MM.1S (cell line): ENCODE data around the gene HNRNPA0.

ENCODE experiments used
- DNase-seq: peaks from one replicate; pipeline ENCODE4 v3.0.0-alpha.2; 2015
- H2AFZ ChIP-seq: fragments of 300-600 bp; sonication (generic); 2 replicates; pipeline ENCODE4 v1.6.0; 2016; ENCODE audit warnings: antibody characterized with exemption, low read length
- H3F3A ChIP-seq: fragments of 300-600 bp; sonication (generic); 2 replicates; pipeline ENCODE4 v1.6.1; 2016; ENCODE audit warnings: mild to moderate bottlenecking, antibody characterized with exemption, low read length, moderate library complexity, mixed read lengths; ENCODE audit not compliant: insufficient read depth
- H3K27ac ChIP-seq: fragments of 300-600 bp; sonication (generic); 2 replicates; pipeline ENCODE4 v1.5.1; 2016; ENCODE audit warnings: mild to moderate bottlenecking, low read length
- H3K27me3 ChIP-seq: fragments of 300-600 bp; sonication (generic); replicated peaks from 2 replicates; pipeline ENCODE4 v1.6.0; 2016; ENCODE audit warnings: low read length; ENCODE audit not compliant: insufficient read depth
- H3K36me3 ChIP-seq: fragments of 300-600 bp; sonication (generic); replicated peaks from 2 replicates; pipeline ENCODE4 v1.6.1; 2016; ENCODE audit warnings: mild to moderate bottlenecking, low read length, mixed read lengths; ENCODE audit not compliant: insufficient read depth
- H3K4me1 ChIP-seq: fragments of 300-600 bp; sonication (generic); 2 replicates; pipeline ENCODE4 v1.6.1; 2016; ENCODE audit warnings: low read length, mixed read lengths
- H3K4me2 ChIP-seq: fragments of 300-600 bp; sonication (generic); 2 replicates; pipeline ENCODE4 v1.6.0; 2016; ENCODE audit warnings: low read depth, low read length
- H3K4me3 ChIP-seq: fragments of 300-600 bp; sonication (generic); 2 replicates; pipeline ENCODE4 v1.5.1; 2016; ENCODE audit warnings: low read length, mixed read lengths
- H3K79me2 ChIP-seq: fragments of 300-600 bp; sonication (generic); 2 replicates; pipeline ENCODE4 v1.6.1; 2016; ENCODE audit warnings: mixed run types, low read length, mixed read lengths
- H3K9ac ChIP-seq: fragments of 300-600 bp; sonication (generic); 2 replicates; pipeline ENCODE4 v1.6.1; 2016; ENCODE audit warnings: low read length, mixed read lengths
- H3K9me2 ChIP-seq: fragments of 300-600 bp; sonication (generic); replicated peaks from 2 replicates; pipeline ENCODE4 v1.6.1; 2016; ENCODE audit warnings: mild to moderate bottlenecking, low read length, mixed read lengths; ENCODE audit not compliant: insufficient read depth
- H3K9me3 ChIP-seq: fragments of 300-600 bp; sonication (generic); replicated peaks from 2 replicates; pipeline ENCODE4 v1.6.1; 2016; ENCODE audit warnings: mild to moderate bottlenecking, low read length, mixed read lengths; ENCODE audit not compliant: insufficient read depth
- H4K20me1 ChIP-seq: fragments of 300-600 bp; sonication (generic); 2 replicates; pipeline ENCODE4 v1.6.1; 2016; ENCODE audit warnings: mild to moderate bottlenecking, low read length, moderate library complexity, mixed read lengths; ENCODE audit not compliant: insufficient read depth
- EZH2 ChIP-seq: fragments of 300-600 bp; sonication (generic); optimal IDR thresholded peaks from 2 replicates; pipeline ENCODE3; 2017; ENCODE audit warnings: low read depth, mild to moderate bottlenecking, antibody characterized with exemption, low read length, mixed read lengths
- EZH2phosphoT487 ChIP-seq: fragments of 300-600 bp; sonication (generic); IDR thresholded peaks from 2 replicates; pipeline ENCODE4 v1.6.1; 2018; ENCODE audit warnings: antibody characterized with exemption, low read length
- TF ChIP-seq, protein P1 (sequence below): fragments of 300-600 bp; sonication (generic); IDR thresholded peaks from 2 replicates; pipeline ENCODE4 v1.5.1; 2016; ENCODE audit warnings: antibody characterized with exemption, low read length, mixed read lengths

Gene HNRNPA0

DNA sequence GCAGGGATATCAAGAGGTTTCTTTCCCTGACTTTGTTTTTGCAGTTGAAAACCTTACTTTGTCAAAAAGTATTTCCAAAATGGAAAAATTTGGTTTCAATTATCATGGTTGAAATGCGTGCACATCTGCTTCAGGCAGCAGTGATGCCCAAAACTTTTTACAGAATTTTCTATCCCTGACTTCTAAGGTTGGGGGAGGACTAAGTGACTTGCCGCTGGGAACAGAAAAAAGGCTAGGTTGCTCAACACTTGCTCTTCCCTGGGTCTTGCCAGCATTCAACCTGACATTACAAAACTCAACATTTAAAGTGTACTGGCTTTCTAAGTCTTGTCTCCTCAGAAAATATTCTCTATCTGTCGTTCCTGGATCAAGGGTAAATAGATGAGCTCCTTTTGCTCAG lies 23.0 kb downstream of the HNRNPA0 start:
- no peaks in the 10 kb centered on the region for H3K9me3 ChIP-seq
- H2AFZ ChIP-seq = no peak overlapping the region
- TF ChIP-seq EZH2phosphoT487 (no peak), EZH2 (no peak)
- TF ChIP-seq, protein P1, sequence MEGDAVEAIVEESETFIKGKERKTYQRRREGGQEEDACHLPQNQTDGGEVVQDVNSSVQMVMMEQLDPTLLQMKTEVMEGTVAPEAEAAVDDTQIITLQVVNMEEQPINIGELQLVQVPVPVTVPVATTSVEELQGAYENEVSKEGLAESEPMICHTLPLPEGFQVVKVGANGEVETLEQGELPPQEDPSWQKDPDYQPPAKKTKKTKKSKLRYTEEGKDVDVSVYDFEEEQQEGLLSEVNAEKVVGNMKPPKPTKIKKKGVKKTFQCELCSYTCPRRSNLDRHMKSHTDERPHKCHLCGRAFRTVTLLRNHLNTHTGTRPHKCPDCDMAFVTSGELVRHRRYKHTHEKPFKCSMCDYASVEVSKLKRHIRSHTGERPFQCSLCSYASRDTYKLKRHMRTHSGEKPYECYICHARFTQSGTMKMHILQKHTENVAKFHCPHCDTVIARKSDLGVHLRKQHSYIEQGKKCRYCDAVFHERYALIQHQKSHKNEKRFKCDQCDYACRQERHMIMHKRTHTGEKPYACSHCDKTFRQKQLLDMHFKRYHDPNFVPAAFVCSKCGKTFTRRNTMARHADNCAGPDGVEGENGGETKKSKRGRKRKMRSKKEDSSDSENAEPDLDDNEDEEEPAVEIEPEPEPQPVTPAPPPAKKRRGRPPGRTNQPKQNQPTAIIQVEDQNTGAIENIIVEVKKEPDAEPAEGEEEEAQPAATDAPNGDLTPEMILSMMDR = no peak
- H3K36me3 ChIP-seq = no peaks in the 10 kb centered on the region
- no peak overlapping the region for H3K4me2 ChIP-seq
- peaks cover 15% of the 10 kb centered on the region for H3F3A ChIP-seq
- H3K4me1 ChIP-seq = peaks cover 16% of the 10 kb centered on the region
- H4K20me1 ChIP-seq = no peaks in the 10 kb centered on the region
- no peaks in the 10 kb centered on the region for H3K9me2 ChIP-seq
- H3K27ac ChIP-seq = no peak overlapping the region
- DNase-seq = no peak
- H3K9ac ChIP-seq = no peak overlapping the region
- no peaks in the 10 kb centered on the region for H3K27me3 ChIP-seq
- H3K4me3 ChIP-seq = no peak overlapping the region
- H3K79me2 ChIP-seq = 0 out of 2 replicates have a peak, but pooled peaks cover 7% of the 10 kb centered on the region

DNA sequence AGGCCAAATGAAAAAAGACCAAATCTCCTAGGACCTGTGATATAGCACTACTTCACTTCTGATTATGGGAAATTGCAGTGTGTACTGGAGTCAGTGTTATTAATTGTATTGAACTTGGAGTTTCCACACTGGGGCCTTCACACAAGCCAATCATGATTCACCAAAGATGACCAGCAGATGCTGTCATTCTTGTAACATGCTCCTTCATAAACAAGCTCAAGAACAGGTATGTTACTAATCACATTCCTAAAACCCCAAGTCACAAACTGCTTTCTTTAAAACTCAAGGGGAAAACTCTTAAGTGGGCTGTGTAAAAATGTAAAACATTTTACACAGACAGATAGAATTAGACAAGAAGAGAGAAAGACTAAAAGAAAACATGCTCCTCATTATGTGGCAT lies 23.8 kb downstream of the HNRNPA0 start:
- H3K27ac ChIP-seq = no peak overlapping the region
- H3K4me3 ChIP-seq = no peak overlapping the region
- H3K4me1 ChIP-seq = peaks cover 14% of the 10 kb centered on the region
- H2AFZ ChIP-seq = no peak overlapping the region
- no peak overlapping the region for H3K9ac ChIP-seq
- no peak for DNase-seq
- H3F3A ChIP-seq = peaks cover 7% of the 10 kb centered on the region
- H3K9me2 ChIP-seq = no peaks in the 10 kb centered on the region
- no peaks in the 10 kb centered on the region for H3K9me3 ChIP-seq
- H3K27me3 ChIP-seq = no peaks in the 10 kb centered on the region
- no peak overlapping the region for H3K4me2 ChIP-seq
- H4K20me1 ChIP-seq = no peaks in the 10 kb centered on the region
- H3K79me2 ChIP-seq = 0 out of 2 replicates have a peak, but pooled peaks cover 7% of the 10 kb centered on the region
- no peaks in the 10 kb centered on the region for H3K36me3 ChIP-seq
- no peak for TF ChIP-seq EZH2
- TF ChIP-seq, protein P1 = no peak
- TF ChIP-seq EZH2phosphoT487 = no peak

DNA sequence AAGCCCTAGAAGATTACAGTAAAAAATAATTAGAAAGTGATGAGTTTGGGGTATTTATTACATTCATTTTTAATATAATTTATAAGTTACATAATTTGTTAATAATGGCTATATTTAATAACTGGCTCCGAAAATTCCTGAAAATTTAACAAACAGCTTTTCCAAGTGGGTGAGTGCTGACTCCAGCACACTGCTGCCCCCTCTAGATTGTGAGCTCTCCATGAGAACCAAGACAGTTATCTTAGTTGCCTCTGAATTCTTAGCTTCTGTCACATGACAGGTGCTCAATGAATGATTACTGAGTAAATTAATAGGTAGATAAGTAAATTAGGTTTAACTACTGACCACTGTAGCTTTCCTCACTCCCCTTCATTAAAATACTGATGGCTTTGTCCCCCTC lies 26.1 kb downstream of the HNRNPA0 start:
- no peak overlapping the region for H3K9ac ChIP-seq
- H3F3A ChIP-seq = no peaks in the 10 kb centered on the region
- no peak overlapping the region for H3K4me2 ChIP-seq
- H3K9me2 ChIP-seq = no peaks in the 10 kb centered on the region
- no peaks in the 10 kb centered on the region for H3K4me1 ChIP-seq
- no peaks in the 10 kb centered on the region for H3K9me3 ChIP-seq
- H3K27ac ChIP-seq = no peak overlapping the region
- no peaks in the 10 kb centered on the region for H3K79me2 ChIP-seq
- H3K27me3 ChIP-seq = no peaks in the 10 kb centered on the region
- H4K20me1 ChIP-seq = no peaks in the 10 kb centered on the region
- no peaks in the 10 kb centered on the region for H3K36me3 ChIP-seq
- no peak overlapping the region for H3K4me3 ChIP-seq
- no peak for DNase-seq
- TF ChIP-seq EZH2 = no peak
- TF ChIP-seq, protein P1 = no peak
- TF ChIP-seq EZH2phosphoT487 = no peak
- no peak overlapping the region for H2AFZ ChIP-seq
